Suprapubic skin (tissue), 4 donors: ENCODE results near the gene RCOR3. TPM values are rescaled to one million over a fixed set of nuclear protein-coding genes. Genes with fewer than 3 reads are reported as not detected.
"Not testable (repeated sequence)": the region's sequence is repeated elsewhere in the genome, so short reads cannot be mapped to it uniquely, and the experiment has no call there.

Experiments used
- DNase-seq, 2 donors: peaks; one replicate each; pipeline ENCODE4 v3.0.0-alpha.2; 2019; ENCODE audit warnings: low spot score in 2 of 2
- H3K27ac ChIP-seq: fragments of 200-600 bp; sonication (generic); one replicate; pipeline ENCODE4 v1.5.1; 2019
- H3K27me3 ChIP-seq: fragments of 200-600 bp; sonication (generic); one replicate; pipeline ENCODE4 v1.5.1; 2019
- H3K36me3 ChIP-seq: fragments of 200-600 bp; sonication (generic); one replicate; pipeline ENCODE4 v1.5.1; 2019
- H3K4me1 ChIP-seq: fragments of 200-600 bp; sonication (generic); one replicate; pipeline ENCODE4 v1.5.1; 2019
- H3K4me3 ChIP-seq: fragments of 200-600 bp; sonication (generic); one replicate; pipeline ENCODE4 v1.5.1; 2019; ENCODE audit warnings: mild to moderate bottlenecking
- H3K9me3 ChIP-seq: fragments of 200-600 bp; sonication (generic); one replicate; pipeline ENCODE4 v1.5.1; 2019
- EP300 ChIP-seq: sonication (generic); formaldehyde crosslinking; IDR thresholded peaks from one replicate; pipeline ENCODE4 v1.6.1; 2017; ENCODE audit warnings: antibody characterized with exemption
- POLR2A ChIP-seq, 2 donors: fragments of 450-650 bp; IDR thresholded peaks; one replicate each; pipeline ENCODE4 v1.6.1; 2017; ENCODE audit warnings: antibody characterized with exemption in 2 of 2, mild to moderate bottlenecking in 2 of 2, moderate library complexity in 2 of 2
- POLR2AphosphoS5 ChIP-seq, 3 donors: sonication (generic); formaldehyde crosslinking; IDR thresholded peaks; one replicate each; pipeline ENCODE4 v1.6.1; 2017; ENCODE audit warnings: antibody characterized with exemption in 3 of 3
- WGBS: methylation state at CpG from one replicate; pipeline ENCODE4 v1.1.5; 2018; 5-methylcytosine and 5-hydroxymethylcytosine counted together
- total RNA-seq, 4 donors: library from RNA; depleted of rRNA; stranded (reverse); fragments of >200 nt; gene quantifications; one replicate each; pipeline ENCODE4 v1.1.0, GENCODE V29; 2016
- TF ChIP-seq, protein P1 (sequence below), 2 donors: fragments of 200-600 bp in 1 of 2; fragments of 450-650 bp in 1 of 2; sonication (generic) in 1 of 2; IDR thresholded peaks; one replicate each; pipeline ENCODE4 v1.5.1; 2016 to 2019; ENCODE audit warnings: antibody characterized with exemption in 2 of 2, mild to moderate bottlenecking in 1 of 2, moderate library complexity in 1 of 2

Gene RCOR3
- total RNA-seq, 4 donors from 2014 or later, result 24.9 to 151 (median 42.9) TPM

DNA sequence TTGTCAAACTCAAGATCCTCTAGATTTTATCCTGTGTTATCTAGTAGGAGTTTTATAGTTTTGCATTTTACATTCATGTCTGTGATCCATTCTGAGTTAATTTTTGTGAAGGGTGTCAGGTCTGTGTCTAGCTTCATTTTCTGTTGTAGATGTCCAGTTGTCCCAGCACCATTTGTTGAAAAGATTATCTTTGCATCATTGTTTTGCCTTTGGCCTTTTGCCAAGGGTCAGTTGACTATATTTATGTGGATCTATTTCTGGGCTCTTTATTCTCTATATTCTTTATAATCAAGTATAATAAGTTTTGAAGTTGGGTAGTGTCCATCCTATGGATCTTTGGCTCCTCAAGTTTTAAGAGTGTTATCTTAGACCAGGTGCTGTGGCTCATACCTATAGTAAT, 89.4 kb downstream of the RCOR3 start:
- Histone ChIP-seq H3K27ac (no peak overlapping the region), H3K36me3 (no peaks in the 10 kb centered on the region), H3K9me3 (no peaks in the 10 kb centered on the region), H3K27me3 (no peaks in the 10 kb centered on the region), H3K4me1 (no peaks in the 10 kb centered on the region), H3K4me3 (no peak overlapping the region)
- TF ChIP-seq POLR2A (IDR thresholded peaks at IDR 0.05) (no peak), EP300 (no peak), POLR2AphosphoS5 (IDR thresholded peaks at IDR 0.05) (no peak)
- TF ChIP-seq, protein P1, sequence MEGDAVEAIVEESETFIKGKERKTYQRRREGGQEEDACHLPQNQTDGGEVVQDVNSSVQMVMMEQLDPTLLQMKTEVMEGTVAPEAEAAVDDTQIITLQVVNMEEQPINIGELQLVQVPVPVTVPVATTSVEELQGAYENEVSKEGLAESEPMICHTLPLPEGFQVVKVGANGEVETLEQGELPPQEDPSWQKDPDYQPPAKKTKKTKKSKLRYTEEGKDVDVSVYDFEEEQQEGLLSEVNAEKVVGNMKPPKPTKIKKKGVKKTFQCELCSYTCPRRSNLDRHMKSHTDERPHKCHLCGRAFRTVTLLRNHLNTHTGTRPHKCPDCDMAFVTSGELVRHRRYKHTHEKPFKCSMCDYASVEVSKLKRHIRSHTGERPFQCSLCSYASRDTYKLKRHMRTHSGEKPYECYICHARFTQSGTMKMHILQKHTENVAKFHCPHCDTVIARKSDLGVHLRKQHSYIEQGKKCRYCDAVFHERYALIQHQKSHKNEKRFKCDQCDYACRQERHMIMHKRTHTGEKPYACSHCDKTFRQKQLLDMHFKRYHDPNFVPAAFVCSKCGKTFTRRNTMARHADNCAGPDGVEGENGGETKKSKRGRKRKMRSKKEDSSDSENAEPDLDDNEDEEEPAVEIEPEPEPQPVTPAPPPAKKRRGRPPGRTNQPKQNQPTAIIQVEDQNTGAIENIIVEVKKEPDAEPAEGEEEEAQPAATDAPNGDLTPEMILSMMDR (IDR thresholded peaks at IDR 0.05), result no peak
- DNase-seq, result no peak

DNA sequence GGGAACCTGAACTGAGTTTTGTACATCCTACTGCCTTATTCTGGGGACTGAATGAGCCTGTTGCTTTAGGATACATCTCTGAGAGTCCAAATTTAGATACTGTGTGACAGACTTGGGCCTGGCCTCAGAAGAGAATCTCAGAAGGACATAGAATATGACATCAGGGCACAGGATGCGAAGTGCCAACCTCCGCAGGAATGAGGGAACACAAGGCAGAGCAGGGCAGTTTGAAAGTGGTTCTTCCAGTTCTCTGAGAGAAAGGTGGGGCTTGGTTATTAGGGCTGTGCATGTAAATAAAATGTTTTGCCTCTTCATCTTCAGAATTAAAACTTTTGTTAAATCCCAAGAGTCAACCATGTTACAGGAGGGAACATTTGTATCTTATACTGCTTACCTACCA, 90.6 kb downstream of the RCOR3 start:
- H3K4me3 ChIP-seq, result no peak overlapping the region
- no peaks in the 10 kb centered on the region for H3K9me3 ChIP-seq
- no peak for DNase-seq
- no peaks in the 10 kb centered on the region for H3K4me1 ChIP-seq
- no peak overlapping the region for H3K27ac ChIP-seq
- H3K27me3 ChIP-seq, result no peaks in the 10 kb centered on the region
- WGBS, result 62% methylated on average over 2 of the region's 2 CpGs
- TF ChIP-seq POLR2AphosphoS5 (IDR thresholded peaks at IDR 0.05) (no peak), EP300 (no peak), POLR2A (IDR thresholded peaks at IDR 0.05) (no peak)
- TF ChIP-seq, protein P1 (IDR thresholded peaks at IDR 0.05), result no peak
- no peaks in the 10 kb centered on the region for H3K36me3 ChIP-seq

DNA sequence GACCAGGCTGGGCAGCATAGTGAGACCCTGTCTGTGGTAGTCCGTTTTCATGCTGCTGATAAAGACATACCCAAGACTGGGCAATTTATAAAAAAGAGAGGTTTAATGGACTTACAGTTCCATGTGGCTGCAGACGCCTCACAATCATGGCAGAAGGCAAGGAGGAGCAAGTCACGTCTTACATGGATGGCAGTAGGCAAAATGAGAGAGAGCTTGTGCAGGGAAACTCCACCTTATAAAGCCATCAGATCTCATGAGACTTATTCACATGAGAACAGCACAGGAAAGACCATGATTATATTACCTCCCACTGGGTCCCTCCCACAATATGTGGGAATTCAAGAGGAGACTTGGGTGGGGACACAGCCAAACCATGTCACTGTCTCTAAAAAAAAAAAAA, 92.9 kb downstream of the RCOR3 start:
- H3K4me3 ChIP-seq, H3K36me3 ChIP-seq, H3K27me3 ChIP-seq, H3K9me3 ChIP-seq, H3K27ac ChIP-seq, H3K4me1 ChIP-seq, DNase-seq: not testable (repeated sequence)
- WGBS, result 97% methylated on average over 3 of the region's 3 CpGs

DNA sequence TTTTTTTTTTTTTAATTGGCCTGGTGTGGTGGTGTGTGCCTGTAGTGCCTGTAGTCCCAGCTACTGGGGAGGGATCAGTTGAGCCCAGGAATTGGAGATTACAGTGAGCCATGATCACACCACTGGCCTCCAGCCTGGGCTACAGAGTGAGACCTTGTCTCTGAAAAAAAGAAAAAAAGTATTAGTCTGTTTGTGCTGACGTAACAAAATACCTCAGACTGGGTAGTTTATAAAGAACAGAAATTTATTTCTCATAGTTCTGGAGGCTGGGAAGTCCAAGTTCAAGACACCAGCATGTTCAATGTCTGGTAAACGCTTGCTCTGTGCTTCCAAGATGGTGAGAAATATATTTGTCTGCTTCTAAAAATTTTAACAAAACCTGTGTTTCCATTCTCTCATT, 93.3 kb downstream of the RCOR3 start:
- 98% methylated on average over 2 of the region's 2 CpGs for WGBS
- H3K36me3 ChIP-seq, result peaks cover 4% of the 10 kb centered on the region
- H3K27ac ChIP-seq, result no peak overlapping the region
- TF ChIP-seq POLR2AphosphoS5 (IDR thresholded peaks at IDR 0.05) (no peak), POLR2A (IDR thresholded peaks at IDR 0.05) (no peak), EP300 (no peak)
- TF ChIP-seq, protein P1 (IDR thresholded peaks at IDR 0.05), result no peak
- H3K4me3 ChIP-seq, result no peak overlapping the region
- H3K9me3 ChIP-seq, result no peaks in the 10 kb centered on the region
- no peaks in the 10 kb centered on the region for H3K27me3 ChIP-seq
- H3K4me1 ChIP-seq, result peaks cover 3% of the 10 kb centered on the region
- DNase-seq, result no peak

DNA sequence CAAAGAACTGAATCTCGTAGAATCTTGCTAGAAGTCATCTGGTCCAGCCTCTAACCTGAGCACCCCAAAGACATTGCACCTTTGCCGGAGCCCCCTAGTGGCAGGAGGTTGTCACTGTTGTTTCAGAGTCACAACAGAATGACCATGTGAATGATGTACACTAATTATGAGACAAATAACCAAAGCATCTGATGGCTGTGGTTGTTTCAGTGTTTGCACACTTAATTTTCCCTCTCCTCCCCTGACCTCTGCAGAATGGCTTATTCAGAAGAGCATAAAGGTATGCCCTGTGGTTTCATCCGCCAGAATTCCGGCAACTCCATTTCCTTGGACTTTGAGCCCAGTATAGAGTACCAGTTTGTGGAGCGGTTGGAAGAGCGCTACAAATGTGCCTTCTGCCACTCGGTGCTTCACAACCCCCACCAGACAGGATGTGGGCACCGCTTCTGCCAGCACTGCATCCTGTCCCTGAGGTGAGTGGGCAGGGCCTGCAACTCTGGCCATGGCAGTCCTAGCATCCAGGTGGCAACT, 93.9 kb downstream of the RCOR3 start:
- Histone ChIP-seq H3K4me1 (peaks cover 3% of the 10 kb centered on the region), H3K36me3 (peaks cover 8% of the 10 kb centered on the region), H3K27ac (no peak overlapping the region), H3K27me3 (no peaks in the 10 kb centered on the region), H3K4me3 (no peak overlapping the region), H3K9me3 (no peaks in the 10 kb centered on the region)
- WGBS, result 87% methylated on average over 8 of the region's 8 CpGs
- DNase-seq, result no peak
- no peak for TF ChIP-seq POLR2A (IDR thresholded peaks at IDR 0.05)
- TF ChIP-seq, protein P1 (IDR thresholded peaks at IDR 0.05), result peak in 1 of 2 donors; percentile 39

DNA sequence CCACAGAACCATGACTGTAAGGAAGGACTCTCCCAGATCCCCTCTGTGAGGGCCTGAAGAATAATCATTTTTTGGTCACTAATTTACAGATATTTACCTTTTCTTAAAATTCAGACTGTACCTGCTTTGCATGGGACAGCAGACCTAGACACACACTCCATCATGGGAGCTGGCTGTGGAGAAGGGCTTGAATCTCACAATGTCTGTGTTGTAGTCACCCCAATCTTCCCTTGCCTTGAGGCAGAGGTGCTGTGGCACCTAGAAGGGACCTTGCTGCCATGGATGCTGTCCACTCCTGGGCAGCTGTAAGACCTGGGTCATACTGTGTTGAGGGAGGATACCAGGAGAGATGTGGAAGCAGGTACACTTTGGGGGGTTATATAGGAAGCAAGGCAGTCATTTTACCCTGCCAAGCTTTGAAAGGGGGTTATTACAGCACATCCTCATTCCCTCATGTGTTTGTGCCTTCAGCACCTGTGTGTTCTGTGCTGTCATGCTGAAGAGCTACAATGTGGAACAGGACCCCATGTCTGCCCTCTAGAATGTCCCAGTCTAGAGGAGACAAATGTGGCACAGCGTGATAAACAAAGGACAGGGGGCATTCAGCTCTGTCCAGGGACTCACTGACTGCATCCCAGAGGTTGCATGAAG, 94.5 kb downstream of the RCOR3 start:
- H3K27ac ChIP-seq, result no peak overlapping the region
- H3K4me1 ChIP-seq, result peaks cover 3% of the 10 kb centered on the region
- no peak for DNase-seq
- WGBS, result 0% methylated on average over 1 of the region's 1 CpG
- H3K27me3 ChIP-seq, result no peaks in the 10 kb centered on the region
- TF ChIP-seq POLR2AphosphoS5 (IDR thresholded peaks at IDR 0.05) (no peak), EP300 (no peak), POLR2A (IDR thresholded peaks at IDR 0.05) (no peak)
- TF ChIP-seq, protein P1 (IDR thresholded peaks at IDR 0.05), result no peak
- peaks cover 8% of the 10 kb centered on the region for H3K36me3 ChIP-seq
- H3K9me3 ChIP-seq, result no peaks in the 10 kb centered on the region
- no peak overlapping the region for H3K4me3 ChIP-seq
